D341Med (cell line): ENCODE data around the gene ITPK1.

Experiments
- DNase-seq: peaks from one replicate; pipeline ENCODE4 v3.0.0; 2012; ENCODE audit warnings: low spot score

Gene ITPK1

DNA sequence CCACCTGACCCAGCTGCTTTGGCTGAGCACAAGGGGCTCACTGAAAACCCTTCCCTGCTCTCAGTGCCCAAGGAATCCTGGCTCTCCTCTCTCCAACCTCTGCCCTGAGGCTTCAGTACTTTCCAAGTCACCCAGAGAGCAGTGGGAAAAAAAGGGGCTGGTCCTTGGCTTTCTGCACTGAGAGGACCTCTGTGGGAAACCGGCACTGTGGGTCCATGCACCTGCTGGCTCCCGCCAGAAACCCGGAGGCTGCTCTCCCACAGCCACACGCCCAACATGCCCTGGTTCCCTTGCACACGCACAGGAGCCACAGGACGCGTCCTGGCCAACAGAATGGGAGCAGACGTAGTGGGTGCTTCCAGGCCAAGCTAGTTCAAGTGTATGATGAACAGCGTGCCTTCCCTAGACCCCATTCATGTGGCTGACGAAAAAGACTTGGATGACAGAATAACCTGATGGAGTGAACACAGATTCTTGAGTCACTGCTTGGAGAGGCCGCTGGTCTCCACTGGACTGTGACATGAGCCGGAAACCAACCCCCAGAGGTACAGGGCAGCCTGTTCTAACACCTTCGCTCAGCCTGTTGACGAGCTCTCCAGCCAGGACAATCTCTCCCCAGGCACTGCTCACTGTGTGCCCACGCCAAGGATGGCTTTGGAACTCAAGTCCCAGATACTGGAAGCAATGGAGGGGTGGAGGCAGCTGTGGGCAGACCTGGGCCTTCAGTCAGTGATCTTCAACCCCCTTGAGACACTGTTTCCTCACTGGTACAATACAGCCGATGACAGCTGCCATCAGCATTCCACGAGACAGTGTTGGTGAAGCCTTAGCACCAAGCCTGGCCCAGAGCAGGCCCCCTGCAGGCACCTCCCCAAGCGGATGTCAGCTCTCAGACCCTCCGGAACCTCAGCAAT is 87.7 kb downstream of the ITPK1 start:
- DNase-seq: no peak

DNA sequence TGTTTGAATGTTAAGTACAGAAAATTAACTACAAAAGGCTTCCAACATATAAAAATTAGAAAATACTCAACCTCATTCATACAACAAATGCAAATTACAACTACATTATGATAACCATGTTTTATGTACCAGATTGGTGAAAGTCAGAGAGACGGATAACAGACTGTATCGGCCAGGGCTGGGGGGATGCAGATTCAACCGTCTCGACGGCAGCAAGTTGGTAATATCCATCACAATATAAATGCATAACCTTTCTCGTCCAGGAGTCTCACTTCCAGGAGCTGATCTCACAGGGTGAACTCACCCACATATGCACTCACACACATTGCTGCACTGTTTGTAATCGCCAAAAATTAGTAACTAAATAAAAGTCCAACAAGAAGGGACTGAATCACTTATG is 89.4 kb downstream of the ITPK1 start:
- DNase-seq: no peak

DNA sequence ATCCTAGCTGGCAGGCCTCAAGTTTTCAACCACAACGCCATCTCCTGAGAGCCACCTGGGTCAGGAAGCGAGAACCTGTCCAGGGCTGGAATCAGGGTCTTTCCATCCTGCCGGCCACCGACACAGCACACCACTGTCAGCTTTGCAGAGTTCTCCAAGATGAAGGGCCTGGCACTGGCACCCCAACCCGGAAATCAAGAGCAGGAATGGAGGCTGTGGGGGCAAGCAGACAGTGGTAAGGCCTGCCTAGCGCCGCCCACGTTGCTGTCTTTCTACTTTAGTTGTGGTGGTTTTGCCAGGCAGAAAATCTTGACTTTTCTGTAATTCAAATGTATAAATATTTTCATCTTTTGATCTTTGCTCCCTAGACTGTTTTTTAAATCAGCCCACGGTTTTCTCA is 90.7 kb downstream of the ITPK1 start:
- no peak for DNase-seq

DNA sequence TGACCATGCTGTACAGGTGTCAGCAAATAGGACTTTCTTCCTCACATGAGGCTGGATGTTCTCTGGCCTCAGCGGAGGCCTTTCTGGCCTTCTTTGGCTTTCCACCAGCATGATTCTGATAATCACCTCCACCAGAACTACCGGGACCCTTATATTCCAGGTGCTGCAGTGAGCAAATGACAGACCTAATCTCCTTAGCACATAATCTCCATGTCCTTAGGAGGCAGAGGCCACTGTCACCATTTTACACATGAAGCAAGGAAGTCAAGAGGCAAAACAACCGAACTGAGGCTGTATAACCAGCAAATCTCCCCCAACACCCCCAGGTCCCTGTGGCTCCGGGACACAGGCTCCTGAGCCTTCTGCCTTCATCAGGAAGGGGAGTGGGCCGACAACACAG is 91.2 kb downstream of the ITPK1 start:
- DNase-seq: no peak

DNA sequence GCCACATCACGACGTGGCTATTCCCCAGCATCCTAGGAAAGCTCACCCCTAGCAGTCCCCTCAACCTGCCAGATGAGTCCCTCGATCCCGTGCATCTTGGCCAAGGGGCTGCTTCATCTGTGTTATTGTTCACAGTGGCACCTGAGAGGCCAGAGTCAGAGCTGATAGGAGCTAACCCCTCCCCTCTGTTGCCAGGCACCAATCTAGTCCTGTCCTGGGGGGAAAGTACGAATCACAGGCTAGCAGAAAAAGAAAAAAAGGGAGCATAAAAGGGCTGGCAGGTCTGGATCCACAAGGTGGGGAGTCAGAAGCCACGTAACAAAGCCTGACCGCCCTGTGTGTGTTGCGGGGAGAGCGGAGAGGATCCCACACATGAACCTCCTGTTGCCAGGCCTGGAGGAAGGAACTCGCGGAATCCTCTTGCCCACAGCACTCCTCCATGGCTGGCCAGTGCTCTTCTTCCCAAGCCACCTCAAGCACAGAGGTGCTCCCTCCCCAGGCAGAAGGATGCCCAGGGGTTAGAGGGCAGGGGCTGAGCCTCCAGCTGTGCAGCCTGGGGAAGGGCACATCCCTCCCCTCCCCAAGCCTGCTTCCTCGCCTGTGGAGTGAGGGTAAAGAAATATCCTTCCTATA is 91.8 kb downstream of the ITPK1 start:
- DNase-seq: no peak

DNA sequence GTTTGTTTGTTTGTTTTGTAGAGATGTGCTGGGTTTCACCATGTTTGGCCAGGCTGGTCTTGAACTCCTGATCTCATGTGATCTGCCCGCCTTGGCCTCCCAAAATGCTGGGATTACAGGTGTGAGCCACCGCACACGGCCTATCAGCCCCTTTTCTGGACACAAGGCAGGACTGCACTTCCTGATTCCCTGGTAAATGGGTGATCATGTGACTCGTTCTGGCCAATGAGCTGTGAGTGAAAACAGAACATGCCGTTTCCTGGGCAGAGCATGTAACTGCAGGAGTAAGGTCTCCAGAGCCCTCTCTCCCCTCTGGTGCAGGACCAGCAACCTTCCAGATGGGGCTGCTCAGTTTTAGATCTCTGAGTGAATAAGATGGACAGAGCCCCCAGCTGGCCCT is 92.7 kb downstream of the ITPK1 start:
- DNase-seq: no peak

DNA sequence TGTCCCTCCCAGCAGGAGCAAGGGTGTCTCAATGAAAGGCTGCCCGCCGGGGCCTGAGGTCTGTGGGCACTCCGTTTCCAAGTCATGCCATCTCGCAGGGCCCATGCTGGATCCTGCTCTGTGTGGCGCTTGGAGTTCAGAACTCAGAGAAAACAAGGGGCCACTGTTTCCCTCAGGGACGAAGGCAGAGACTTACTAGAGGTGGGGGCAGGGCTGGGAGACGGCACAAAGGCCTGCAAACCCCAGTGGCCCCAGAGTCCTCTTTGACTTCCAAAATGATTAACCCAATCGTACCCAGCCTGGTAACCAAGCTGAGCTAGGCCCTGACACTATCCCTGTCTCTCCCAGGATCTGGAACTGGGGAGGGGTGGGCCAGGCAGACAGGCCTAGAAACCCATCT is 95.8 kb downstream of the ITPK1 start:
- no peak for DNase-seq

DNA sequence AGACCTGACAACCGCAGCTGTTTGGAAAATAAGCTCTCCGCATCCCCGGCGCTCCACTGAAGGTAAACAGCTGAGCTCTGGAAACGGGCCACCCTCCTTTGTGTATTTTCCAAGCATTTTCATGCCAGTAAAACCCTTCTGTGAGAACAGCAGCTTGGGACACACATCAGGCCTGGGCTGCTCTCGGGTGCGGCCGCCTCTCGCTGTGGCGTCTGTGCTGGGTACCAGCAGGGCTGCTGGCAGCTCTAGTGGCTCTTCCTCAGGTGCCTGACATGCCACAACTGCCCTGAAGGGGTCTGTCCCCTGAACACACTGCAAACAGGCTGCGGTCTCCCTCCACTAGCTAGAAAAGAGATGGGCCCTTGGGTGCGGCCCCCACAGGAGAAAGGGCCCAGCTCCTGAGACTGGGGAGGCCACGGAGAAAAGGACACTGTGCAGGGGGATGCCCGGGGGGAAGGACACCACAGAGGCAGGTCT is 96.3 kb downstream of the ITPK1 start:
- DNase-seq: no peak

DNA sequence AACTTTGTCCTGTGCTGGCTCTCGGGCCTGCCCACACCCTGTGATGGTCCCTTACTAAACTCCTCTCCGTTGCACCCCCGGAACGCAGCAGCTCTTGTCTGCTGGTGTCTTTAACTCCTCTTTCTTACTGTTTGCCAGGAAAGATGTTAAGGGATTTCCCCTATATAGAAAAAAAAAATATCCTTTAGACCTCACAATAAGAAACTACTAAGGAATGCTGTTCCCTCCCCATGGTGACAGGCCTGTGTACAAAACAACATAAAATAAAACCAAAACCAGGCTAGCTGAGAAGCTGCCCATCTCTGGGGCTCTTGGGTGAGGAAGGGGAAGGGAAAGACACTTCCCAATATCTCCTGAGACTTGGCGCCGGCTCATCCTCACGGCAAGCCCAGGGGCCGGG is 97.4 kb downstream of the ITPK1 start:
- DNase-seq: no peak

DNA sequence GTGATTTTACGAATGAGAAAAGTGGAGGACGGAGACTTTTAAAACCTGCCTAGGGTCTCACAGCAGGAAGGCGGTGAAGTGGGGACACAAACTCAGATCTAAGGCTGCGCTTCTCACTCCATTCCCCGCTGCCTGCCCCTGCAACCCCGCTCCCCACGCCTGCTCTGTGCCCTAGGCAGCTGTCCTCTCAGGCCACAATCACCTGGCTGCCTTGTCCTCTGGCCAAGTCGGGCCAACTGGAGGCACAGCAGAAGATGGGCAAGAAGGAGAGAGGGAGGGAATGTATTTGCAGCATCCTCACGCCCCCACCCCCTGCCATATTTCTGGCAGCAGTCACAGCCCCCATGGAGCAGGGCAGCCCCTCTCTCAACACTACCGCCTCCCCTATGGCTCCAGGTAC is 97.8 kb downstream of the ITPK1 start:
- DNase-seq: no peak

DNA sequence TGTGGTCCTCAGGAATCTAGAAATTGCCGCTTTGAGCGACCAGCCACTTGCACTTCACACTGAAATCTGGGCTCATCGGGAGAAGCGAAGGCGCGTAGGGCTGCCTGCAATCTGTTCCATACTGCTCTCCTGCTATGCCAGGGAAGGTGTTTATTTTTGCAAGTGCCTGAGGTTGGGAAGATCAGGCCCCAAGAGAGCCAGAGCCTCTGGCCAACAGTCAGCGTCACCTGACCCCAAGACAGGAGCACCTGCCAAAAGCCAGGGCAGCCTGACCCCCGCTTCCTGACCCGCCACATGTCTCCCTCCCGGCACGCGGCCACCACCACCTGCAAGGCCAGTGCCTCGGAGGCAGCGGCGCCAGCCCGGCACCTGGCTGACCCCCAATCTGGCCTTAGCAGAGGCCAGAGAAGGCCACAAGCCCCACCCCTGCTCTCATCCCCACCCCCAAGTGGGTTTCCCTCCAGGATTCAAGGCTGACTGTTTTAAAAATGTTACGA is 98.4 kb downstream of the ITPK1 start:
- no peak for DNase-seq

DNA sequence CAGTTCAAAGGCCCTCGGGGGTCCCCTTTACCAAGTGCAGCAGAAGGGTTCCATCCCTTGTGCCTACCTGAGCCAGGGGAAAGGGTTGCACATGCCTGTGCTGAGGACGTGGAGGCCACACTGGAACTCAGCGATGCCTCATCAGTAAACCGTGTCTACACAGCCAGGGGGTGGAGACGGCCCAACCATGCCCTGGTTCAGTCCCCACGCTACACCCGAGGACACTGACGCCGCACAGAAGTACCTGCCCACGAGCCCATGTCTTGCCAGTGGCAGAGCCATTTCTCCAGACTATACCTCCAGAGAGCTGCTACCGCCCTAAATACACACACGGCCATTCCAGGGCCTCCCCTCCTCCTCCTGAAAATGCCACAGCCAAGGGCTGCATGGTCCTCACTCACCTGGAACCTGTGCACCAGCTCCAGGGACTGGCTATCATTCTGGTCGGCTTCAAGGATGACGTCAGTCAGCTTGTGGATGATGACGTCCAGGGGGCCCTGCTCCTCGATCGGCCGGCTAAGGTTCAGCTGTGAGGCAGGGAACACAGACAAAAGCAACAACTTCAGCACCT is 99.4 kb downstream of the ITPK1 start:
- no peak for DNase-seq

DNA sequence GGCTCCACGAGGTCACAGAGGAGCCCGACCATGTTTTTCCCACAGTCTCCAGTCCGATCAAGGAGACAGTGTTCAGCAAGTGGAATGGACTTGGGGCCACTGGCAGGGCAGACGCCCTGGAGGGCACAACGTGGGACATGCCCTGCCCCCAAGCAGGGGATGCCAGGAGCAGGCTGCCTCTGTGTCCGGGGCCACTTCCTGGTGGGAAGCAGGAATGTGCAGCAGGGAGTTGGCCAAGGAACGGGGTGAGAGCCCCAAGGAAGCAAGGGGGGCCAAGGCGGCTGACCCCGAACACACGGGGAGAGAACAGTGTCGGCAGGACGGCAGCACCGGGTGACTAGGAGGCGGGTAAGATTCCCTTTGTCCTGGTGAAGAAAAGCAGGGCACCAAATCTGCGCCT is 100.2 kb downstream of the ITPK1 start:
- DNase-seq: no peak

DNA sequence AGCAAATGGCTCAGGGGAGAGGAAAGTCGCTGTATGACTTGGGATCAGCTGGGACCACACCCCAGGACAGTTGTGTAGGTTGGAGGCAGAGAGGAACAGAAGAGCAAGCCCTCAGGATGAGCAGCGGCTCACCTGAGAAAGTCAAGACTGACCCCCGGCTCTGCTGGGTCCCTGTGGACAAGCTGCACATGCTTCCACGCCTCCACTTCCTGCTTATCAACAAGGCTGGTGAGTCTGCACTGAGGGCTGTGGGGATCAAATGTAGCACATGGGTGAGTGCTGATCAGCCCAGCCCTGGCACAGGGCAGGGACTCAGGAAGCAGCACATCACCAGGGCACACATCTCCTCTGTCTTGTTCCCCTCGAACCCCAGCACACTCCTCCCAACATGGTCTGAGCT is 100.7 kb downstream of the ITPK1 start:
- DNase-seq: no peak

DNA sequence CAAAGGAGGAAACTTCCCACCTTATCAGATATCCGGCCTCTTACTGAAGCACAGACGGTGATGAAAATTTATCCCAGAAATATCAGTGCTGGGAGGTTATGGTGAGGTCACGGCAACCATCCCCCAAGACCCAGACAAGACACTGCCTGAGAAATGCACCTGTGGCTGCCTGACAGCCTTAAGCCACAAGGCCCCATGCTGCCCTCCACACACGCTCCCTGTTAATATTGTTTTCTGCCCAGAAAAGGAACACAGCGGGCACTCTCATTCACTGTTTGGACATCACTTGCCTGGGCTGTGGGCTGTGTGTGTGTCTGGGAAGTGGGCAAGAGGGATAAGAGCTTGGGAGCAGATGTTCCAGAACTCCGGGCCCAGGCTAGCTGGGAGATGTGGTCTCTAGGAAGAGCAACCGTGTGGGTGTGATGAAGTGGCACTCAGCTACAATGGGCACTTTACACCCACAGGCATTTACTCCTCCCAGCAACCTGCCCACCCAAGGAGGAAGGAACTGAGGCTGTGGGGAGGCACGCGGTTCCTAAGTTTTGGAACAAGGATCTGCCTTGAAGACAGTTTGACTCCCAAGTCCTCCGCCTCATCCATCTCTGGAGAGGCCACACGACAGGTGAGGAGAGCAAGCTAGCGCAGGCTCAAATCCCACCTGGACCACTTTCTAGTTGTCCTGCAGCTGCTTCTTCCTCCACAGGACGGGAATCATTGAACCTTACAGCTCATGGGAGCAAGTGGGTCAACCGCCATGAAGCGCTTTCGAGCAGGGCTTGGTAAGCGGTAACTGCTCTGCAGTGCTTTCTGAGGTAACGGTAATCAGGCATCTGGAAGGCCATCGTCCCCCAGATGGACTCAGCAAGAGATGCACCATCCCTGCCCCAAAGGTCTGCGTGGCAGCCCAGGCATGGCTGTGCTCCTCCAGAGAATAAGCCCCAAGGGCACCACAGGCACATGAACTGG is 101.4 kb downstream of the ITPK1 start:
- DNase-seq: no peak

DNA sequence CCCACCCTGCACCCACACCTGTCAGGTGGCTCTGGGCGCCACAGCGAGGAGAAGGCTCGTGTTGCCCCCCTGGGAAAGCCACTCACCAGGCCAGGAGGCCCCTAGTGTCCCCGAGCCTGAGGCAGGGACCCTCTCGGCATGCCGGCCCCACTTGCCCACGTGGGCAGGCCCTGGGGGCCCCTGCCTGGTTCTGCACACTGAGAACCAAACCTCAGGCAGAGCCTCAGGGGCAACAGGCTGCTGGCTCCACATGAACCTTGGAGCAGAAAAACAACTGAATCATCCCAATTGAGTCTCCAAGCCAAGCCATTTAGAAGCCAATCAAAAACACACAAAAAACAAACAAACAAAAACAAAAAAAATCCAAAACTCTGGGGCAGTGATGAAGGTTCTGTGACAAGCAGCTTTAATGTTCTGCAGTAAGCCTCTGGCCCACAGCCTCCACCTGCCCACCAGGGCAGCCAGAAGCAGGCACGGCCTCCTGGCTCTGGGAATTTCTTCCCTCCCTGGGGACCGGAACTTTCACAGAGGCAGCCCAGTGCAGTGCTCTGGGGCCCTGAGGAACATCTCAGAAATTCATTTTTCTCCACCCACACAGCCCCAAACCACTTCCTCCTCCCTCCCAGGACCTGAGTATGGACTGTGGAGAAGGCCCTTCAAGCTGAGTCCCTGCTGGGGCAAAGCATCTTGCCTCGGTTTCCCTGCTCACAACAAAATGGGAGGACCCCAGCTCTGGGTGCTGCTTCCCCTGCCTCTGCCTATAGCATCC is 102.6 kb downstream of the ITPK1 start:
- DNase-seq: peak; percentile 64

DNA sequence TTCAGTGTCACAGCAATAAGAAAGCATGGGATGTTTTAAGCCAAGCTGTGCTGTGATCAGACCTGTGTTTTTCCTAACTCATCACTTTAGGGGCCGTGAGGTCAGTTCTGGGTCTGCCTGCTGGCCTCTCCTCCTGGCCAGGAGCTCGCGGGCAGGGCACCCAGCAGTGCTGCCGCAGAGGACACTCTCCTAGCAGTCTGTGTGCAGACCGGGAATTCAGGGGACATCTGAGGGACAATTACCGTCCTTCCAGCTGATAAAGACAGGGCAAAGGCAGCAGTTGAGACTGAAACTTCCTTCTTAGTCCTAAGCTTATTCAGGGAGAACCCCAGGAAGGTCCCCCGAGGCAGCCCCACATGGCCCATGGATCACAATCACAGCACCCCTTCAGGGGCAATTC is 103.2 kb downstream of the ITPK1 start:
- no peak for DNase-seq

DNA sequence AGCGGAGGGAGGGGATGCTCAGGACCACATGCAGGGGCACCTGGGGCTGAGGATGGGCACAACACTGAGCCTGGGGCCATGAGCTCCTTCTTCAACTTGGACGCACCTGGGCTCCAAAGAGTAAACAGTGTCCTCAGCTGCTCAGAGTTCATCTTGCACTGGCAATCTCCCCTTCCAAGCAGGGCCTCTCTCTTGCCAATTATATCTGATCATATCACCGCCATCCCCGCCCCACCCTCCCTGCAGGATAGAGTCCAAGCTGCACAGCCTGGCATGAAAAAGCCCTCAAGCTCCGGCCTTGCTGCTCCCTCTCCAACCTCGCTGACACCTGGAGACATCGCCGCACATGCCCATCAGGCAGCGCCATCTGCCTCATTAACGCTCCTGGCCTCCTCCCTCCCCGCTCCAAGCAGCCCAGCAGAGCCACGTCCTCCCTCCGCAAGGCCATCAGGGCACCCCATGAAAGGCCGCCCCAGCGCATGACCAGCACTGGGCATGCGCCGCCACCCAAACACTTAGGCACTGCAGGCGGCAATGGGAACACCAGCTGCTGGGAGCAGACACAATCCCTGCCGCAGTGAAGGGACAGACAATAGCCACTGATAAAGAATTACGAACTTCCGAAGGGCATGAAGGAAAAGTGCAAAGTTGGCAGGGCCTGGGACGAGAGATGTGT is 103.9 kb downstream of the ITPK1 start:
- no peak for DNase-seq

DNA sequence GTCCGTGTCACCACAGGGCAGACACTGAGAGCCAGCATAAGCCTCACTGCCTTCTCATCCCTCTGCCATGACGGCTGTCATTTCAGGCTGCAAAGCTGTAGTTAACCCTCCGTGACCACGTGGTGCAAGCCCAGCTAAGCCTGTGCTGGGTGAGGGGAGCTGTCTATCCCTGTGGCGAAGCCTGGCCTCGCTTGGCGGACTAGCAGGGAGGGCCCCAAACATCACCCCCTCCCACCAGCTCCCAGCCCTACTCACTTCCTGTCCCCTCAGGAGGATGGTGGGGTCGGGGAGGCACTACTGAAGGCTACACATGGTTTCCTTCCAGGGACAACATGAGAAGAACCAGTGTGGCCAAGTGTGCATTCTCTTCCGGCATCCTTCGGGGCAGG is 104.6 kb downstream of the ITPK1 start:
- peak; percentile 67 for DNase-seq

DNA sequence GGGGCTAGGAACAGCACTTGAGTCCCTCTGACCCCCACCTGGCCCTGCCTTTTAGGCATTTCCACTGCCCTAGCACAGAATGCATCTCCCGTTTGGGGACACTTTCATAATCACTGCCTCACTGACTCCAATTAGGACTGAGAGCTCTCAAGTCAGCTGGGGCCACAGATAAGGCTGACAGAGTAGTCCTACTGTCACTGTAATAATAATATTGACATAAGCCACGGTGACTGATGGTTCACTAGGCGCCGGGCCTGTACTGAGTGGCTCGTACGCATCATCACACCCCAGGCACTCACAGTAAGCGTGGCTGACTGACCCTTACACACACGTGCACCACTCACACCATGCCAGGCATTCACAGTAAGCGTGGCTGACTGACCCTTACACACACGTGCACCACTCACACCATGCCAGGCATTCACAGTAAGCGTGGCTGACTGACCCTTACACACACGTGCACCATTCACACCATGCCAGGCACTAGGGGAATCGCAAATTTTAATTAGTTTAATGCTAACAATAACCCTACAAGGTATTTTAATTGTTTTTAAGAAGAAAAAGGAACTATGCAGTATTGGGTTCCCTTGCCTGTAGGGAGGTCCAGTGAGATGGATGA is 105.1 kb downstream of the ITPK1 start:
- DNase-seq: no peak
